GM18520 (cell line): ENCODE measurements around the gene LTB4R2.

ENCODE experiments used
- ATAC-seq: cut with Tn5 transposase; IDR thresholded peaks from one replicate; pipeline ENCODE4 v1.9.1; 2021; ENCODE audit not compliant: unreplicated experiment

The LTB4R2 gene

GRCh38 chr14:24298892-24299254 is 11.1 kb upstream of the LTB4R2 start:
- ATAC-seq: no peak

GRCh38 chr14:24299255-24300191 is 10.4 kb upstream of the LTB4R2 start, which contains the start of the genes DHRS1 and NOP9:
Gene DHRS1, minus strand, starts transcription at chr14:24299780. Its CDS starts 674 bp downstream, at chr14:24299106.
Gene NOP9, plus strand, starts transcription at chr14:24299850. Its CDS starts 105 bp downstream, at chr14:24299955.
- peak; percentile 54 for ATAC-seq

GRCh38 chr14:24300326-24300980 is 9.5 kb upstream of the LTB4R2 start:
- ATAC-seq: no peak

- ATAC-seq: no peak
Observed at GRCh38 chr14:24304019-24304387, 5.9 kb upstream of the LTB4R2 start.

- ATAC-seq: no peak
Observed at GRCh38 chr14:24307156-24307574, 2.8 kb upstream of the LTB4R2 start.

- ATAC-seq: no peak
Observed at GRCh38 chr14:24307575-24308341, 2.2 kb upstream of the LTB4R2 start, which contains the start of gene CIDEB. Gene CIDEB, minus strand, starts transcription at chr14:24307977. Its CDS starts 119 bp downstream, at chr14:24307858.

GRCh38 chr14:24308342-24309124 is 1.4 kb upstream of the LTB4R2 start:
- ATAC-seq: no peak

GRCh38 chr14:24310265-24310645 is 315 bp downstream of the LTB4R2 start:
- no peak for ATAC-seq

- peak; percentile 62 for ATAC-seq
Observed at GRCh38 chr14:24310646-24311604, 985 bp downstream of the LTB4R2 start, which contains the start of gene LTB4R. Gene LTB4R, plus strand, starts transcription at chr14:24311502. Its CDS starts 4,150 bp downstream, at chr14:24315652.

- no peak for ATAC-seq
Observed at GRCh38 chr14:24311837-24312615, 2.1 kb downstream of the LTB4R2 start.

- ATAC-seq: no peak
Observed at GRCh38 chr14:24312736-24313507, 3.0 kb downstream of the LTB4R2 start.

- ATAC-seq: no peak
Observed at GRCh38 chr14:24313913-24314312, 4.0 kb downstream of the LTB4R2 start.

- ATAC-seq: no peak
Observed at GRCh38 chr14:24314377-24315193, 4.6 kb downstream of the LTB4R2 start.

GRCh38 chr14:24315243-24315806 is 5.4 kb downstream of the LTB4R2 start:
- ATAC-seq: no peak

- ATAC-seq: no peak
Observed at GRCh38 chr14:24315807-24316596, 6.1 kb downstream of the LTB4R2 start.

GRCh38 chr14:24316597-24316950 is 6.6 kb downstream of the LTB4R2 start:
- no peak for ATAC-seq
